ENCODE data around the gene GRID2. TPM values are rescaled to one million over a fixed set of nuclear protein-coding genes. Genes with fewer than 3 reads are reported as not detected.

The GRID2 gene
- total and polyA plus RNA-seq, 2 of the 4 experiments (the other 2 are of a cell fraction), result under 0.01 TPM; not detected in 1

DNA sequence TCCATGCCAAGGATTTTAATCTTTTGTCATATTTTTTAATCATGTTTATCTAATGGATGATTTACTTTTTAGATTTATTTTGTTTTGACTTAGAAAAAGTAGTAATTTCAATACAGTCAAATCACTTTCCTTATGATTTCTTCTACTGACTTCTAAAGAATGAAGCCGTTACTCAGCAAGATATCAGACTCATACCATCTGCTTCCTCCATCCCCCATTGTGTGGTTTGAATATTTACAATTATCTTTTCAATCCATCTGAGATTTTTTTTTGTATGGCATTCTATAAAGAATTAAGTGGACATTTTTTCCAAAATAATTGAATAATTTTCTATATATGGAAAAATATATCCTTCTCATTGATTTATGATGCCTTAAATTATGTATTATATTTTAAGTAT lies 959.4 kb downstream of the GRID2 start:
- Histone ChIP-seq H3K56ac (ENCODE audit: extremely low read depth, insufficient read depth, low read length) (no peak overlapping the region), H4K8ac (ENCODE audit: low read depth in 2 of 2, low read length in 2 of 2) (no peak overlapping the region), H3K9me3 (ENCODE audit: control insufficient read depth, insufficient read depth, low read length) (no peaks in the 10 kb centered on the region), H2AK5ac (ENCODE audit: low read depth, low read length) (no peak overlapping the region), H2AK9ac (replicated peaks; ENCODE audit: low read depth, low read length, poor library complexity) (no peak overlapping the region), H3K18ac (ENCODE audit: low read depth, low read length) (no peak overlapping the region), H2BK15ac (ENCODE audit: low read depth, low read length) (no peak overlapping the region), H3K4ac (ENCODE audit: low read depth, low read length) (no peak overlapping the region), H2AFZ (replicated peaks; ENCODE audit: low read length, poor library complexity) (no peak overlapping the region), H3K36me3 (ENCODE audit: control insufficient read depth, insufficient read depth, low read length) (no peaks in the 10 kb centered on the region), H3K4me1 (ENCODE audit: control insufficient read depth, insufficient read depth, low read length) (no peaks in the 10 kb centered on the region), H3K9ac (ENCODE audit: low read depth, low read length) (no peak overlapping the region), H4K91ac (ENCODE audit: insufficient read depth, low read depth, low read length) (no peak overlapping the region), H3K9me1 (ENCODE audit: insufficient read depth, low read length) (no peaks in the 10 kb centered on the region; the same call in 1 of the 2 replicates), H2BK20ac (ENCODE audit: low read depth, low read length) (no peak overlapping the region), H3K27me3 (ENCODE audit: control insufficient read depth, insufficient read depth, low read length) (no peaks in the 10 kb centered on the region), H3K23ac (ENCODE audit: low read depth, low read length) (no peak overlapping the region), H2BK120ac (ENCODE audit: low read depth, low read length) (no peak overlapping the region), H3K4me2 (ENCODE audit: low read depth, low read length) (no peak overlapping the region), H3K14ac (replicated peaks; ENCODE audit: low read depth, low read length) (no peak overlapping the region), H3K79me1 (ENCODE audit: low read depth in 1 of 2, low read length in 2 of 2) (no peaks in the 10 kb centered on the region), H4K20me1 (ENCODE audit: insufficient read depth, low read length) (no peaks in the 10 kb centered on the region), H2BK5ac (ENCODE audit: low read depth, low read length, poor library complexity, severe bottlenecking) (no peak overlapping the region), H3K27ac (ENCODE audit: insufficient read depth, low read length) (no peak overlapping the region), H4K5ac (ENCODE audit: low read depth, low read length) (no peak overlapping the region), H3K4me3 (ENCODE audit: insufficient read depth, low read depth, low read length) (no peak overlapping the region)
- no TSS peak for BruUV-seq (replicated peaks)
- POLR2A ChIA-PET (ENCODE audit: unreplicated experiment), result no interaction called here
- no peak for TF ChIP-seq MXI1 (IDR thresholded peaks at IDR 0.05; ENCODE audit: borderline replicate concordance, low read depth, low read length)
- no peak for TF ChIP-seq RFX5 (IDR thresholded peaks at IDR 0.05; ENCODE audit: low read depth, low read length)
- TF ChIP-seq RCOR1 (IDR thresholded peaks at IDR 0.05; ENCODE audit: insufficient replicate concordance, low read length), result no peak
- TF ChIP-seq MAZ (IDR thresholded peaks at IDR 0.05; ENCODE audit: borderline replicate concordance, low read depth, low read length), result no peak
- no peak for TF ChIP-seq BHLHE40 (IDR thresholded peaks at IDR 0.05; ENCODE audit: low read depth, low read length)
- TF ChIP-seq SMC3 (IDR thresholded peaks at IDR 0.05; ENCODE audit: low read depth, low read length), result no peak
- TF ChIP-seq RAD21 (IDR thresholded peaks at IDR 0.05; ENCODE audit: low read length), result no peak
- no peak for TF ChIP-seq FOS (IDR thresholded peaks at IDR 0.05; ENCODE audit: low read depth, low read length)
- TF ChIP-seq, protein P1, sequence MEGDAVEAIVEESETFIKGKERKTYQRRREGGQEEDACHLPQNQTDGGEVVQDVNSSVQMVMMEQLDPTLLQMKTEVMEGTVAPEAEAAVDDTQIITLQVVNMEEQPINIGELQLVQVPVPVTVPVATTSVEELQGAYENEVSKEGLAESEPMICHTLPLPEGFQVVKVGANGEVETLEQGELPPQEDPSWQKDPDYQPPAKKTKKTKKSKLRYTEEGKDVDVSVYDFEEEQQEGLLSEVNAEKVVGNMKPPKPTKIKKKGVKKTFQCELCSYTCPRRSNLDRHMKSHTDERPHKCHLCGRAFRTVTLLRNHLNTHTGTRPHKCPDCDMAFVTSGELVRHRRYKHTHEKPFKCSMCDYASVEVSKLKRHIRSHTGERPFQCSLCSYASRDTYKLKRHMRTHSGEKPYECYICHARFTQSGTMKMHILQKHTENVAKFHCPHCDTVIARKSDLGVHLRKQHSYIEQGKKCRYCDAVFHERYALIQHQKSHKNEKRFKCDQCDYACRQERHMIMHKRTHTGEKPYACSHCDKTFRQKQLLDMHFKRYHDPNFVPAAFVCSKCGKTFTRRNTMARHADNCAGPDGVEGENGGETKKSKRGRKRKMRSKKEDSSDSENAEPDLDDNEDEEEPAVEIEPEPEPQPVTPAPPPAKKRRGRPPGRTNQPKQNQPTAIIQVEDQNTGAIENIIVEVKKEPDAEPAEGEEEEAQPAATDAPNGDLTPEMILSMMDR (conservative IDR thresholded peaks at IDR 0.05; ENCODE audit: low read depth, low read length), result no peak
- no peak for TF ChIP-seq NFE2L2 (IDR thresholded peaks at IDR 0.05; ENCODE audit: low read depth, low read length)
- no peak for ATAC-seq (ENCODE audit: low read depth)
- WGBS, 2 experiments (ENCODE audit: extremely low coverage in 2 of 2, insufficient read length in 1 of 2), result no CpG with 5 or more reads among the region's 1 CpG
- in situ Hi-C loops (cut with MboI; ENCODE audit: low sequenced_read_pairs) (no loop called here), intact Hi-C loops (cut with micrococcal nuclease) (no loop called here), dilution Hi-C loops (cut with HindIII; ENCODE audit: low sequenced_read_pairs, unreplicated experiment) (no loop called here)
- CTCF ChIA-PET, result no interaction called here
- DNase-seq, result no peak
